Sigmoid colon (tissue), 4 donors: Measurements from ENCODE around the gene GRIN2A.

Experiments used
- CTCF ChIP-seq, 4 experiments: fragments of 450-650 bp in 3 of 4; fragments of 200-600 bp in 1 of 4; IDR thresholded peaks; one replicate each; pipeline ENCODE4 v1.5.1; 2016 to 2019; ENCODE audit warnings: antibody characterized with exemption in 4 of 4, mild to moderate bottlenecking in 3 of 4, moderate library complexity in 2 of 4
- POLR2AphosphoS5 ChIP-seq, 4 donors: sonication (generic); formaldehyde crosslinking; IDR thresholded peaks; one replicate each; pipeline ENCODE4 v1.6.1; 2017; ENCODE audit warnings: antibody characterized with exemption in 4 of 4

- TF ChIP-seq CTCF (IDR thresholded peaks at IDR 0.05) (no peak), POLR2AphosphoS5 (IDR thresholded peaks at IDR 0.05) (no peak)
Measured at GRCh38 chr16:10154389-10154788, 27.8 kb downstream of the GRIN2A start.
